Limb (tissue), 2 donors: ENCODE results near the gene GUCA2A.

ENCODE experiments used
- DNase-seq, 2 donors: peaks; one replicate each; pipeline ENCODE4 v3.0.0-alpha.2; 2016; ENCODE audit errors: extremely low spot score in 2 of 2

The GUCA2A gene

DNA sequence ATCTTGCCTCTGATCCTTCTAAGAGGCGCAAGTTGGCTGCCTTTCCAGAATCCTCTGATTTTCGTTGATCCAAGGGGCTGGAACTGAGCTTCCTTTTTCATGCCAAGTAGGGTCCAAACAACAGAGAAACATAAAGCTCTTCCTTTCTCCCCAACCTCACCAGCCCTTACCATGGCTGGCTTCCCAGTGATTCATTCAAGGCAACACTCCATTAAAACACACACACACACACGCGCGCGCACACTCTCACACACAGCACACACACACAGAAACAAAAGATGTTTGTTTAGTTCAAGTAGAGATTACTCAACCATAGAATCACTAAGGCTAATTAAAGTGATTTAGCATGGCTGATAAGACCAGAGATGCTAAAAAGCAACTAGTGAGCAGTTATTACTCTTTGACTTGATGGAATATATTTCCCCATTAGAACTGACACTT, 13.0 kb upstream of the GUCA2A start:
- DNase-seq = peak in 1 of 2 donors; percentile 39

DNA sequence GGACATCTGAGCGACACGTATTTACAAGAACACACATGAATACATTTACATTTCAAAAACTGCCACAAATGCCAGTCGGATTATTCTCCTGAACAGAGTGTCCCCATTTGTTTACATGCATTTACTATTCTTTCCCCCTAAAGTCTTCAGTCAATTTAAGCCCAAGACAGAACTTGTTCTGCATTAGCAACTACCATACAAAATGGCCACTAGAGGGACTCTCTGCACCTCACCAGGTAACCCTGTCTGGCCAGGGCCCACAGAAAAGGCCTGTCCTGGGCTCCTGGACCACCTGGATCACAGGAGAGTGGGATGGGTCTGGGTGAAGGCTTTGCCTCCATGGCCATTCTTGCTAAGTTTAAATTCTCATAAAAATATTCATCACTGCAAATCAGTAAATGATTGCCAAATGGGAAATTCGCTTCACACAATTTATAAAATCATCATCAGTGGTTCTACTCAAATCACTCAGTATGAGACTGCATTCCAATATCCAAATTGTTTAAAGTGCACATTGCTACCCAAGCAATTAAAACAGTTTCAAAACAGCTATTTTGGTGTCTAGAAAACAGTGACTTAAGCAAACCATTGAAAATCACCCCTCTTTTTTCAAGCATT, 12.5 kb upstream of the GUCA2A start:
- DNase-seq = no peak

DNA sequence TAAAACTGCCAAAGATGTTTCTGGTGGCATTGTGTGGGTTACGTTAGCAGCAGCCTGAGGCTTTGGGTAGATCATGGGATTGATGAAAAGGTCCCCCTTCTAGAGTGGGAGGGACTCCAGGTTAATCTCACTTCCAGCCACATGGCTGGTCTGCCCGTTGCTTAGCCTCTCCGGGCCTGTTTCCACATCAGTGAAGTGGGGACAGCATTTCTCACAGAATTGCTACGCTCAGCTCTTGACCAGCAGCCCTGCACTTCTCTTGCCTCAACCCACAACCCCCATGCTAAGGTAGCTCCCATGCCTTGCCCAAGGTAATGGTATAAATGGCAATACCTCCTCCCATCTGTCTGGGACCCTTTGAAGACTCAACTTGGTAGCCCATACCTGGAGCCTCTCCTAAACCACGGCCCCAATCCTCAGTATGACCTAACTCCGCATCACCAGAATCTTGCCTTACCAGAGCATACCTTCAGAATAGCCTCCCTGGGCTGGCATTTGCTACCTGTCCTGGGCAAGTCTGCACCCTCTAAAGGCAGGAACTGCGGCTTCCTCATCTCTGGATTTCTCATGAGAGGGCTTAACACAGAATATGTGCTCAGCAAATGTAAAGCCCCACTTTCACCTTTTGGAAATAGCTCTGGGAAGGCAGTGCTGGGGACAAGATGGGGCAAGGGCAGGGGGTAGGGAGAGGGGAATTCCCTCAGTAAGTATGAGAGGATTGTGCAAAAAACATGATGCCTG, 10.9 kb upstream of the GUCA2A start:
- DNase-seq = no peak

DNA sequence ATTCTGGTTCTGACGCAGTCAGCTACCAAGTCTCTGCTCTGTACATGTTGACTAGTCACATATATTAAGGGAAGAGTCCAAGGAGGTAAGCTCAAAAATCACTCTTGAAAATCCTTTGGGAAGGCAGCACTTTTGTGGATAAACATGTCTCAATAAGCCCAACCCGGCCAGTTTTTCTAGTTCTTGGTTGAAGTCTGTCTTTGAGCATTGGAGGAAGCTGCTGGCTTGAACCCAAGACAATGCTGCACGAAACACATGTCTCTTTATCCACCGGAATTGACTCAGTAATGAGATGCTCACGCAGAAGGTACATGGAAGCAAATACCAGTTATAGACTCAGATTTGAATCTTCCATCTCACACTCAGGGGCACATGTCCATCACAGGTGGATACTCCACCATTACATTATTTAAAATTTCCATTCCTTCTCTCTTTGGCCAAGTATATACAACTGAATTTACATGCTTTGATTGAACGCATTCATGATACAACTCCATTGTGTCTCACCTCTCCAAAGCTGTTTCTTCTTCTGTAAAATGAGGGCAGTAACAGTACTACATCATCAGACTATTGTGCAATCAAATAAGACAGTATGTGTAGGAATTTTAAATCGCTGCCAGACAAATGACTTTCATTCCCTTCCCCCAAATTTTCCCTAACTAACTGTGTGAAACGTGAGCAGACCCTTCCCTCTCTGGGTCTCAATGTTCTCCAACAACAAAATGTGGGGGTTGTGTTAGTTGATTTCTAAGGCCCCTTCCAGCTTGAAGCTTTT, 9.6 kb upstream of the GUCA2A start:
- DNase-seq = peak in 1 of 2 donors; percentile 15

DNA sequence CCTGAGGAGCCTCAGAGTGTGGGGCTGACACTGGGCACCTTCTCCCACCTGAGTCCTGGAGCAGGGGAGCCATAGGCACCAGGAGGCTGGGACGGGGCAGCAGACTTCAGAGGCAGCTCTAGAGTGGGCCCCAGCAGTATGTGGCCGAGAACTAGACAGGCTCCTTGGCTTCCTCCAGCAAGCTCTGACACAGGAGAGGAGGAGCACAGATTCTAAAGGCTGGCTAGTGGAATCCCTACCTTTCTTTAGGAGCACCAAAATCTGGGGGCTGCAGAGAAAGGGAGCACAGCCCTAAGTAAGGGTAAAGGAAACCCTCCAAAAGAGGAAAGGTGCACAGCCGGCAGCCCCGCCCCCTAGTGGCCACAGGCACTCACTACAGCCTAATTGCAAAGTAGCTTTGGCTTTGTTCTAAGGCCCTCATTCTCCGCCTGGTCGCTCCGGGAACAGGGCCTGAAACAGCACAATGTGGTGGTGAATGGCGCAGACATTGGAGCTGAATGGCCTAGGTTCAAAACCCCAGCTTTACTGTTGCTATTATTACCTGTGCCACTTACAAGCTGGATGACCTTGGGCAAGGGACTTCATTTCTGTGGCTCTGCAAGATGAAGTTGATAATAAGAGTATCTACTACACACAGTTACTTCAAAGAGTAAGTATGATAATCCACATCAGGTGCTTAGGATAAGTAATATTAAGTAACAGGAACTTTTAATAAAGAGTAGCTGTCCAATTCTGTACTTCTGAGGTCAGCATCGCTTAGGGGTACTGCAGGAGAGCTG, 8.8 kb upstream of the GUCA2A start:
- DNase-seq = peak; percentile 52 to 82

DNA sequence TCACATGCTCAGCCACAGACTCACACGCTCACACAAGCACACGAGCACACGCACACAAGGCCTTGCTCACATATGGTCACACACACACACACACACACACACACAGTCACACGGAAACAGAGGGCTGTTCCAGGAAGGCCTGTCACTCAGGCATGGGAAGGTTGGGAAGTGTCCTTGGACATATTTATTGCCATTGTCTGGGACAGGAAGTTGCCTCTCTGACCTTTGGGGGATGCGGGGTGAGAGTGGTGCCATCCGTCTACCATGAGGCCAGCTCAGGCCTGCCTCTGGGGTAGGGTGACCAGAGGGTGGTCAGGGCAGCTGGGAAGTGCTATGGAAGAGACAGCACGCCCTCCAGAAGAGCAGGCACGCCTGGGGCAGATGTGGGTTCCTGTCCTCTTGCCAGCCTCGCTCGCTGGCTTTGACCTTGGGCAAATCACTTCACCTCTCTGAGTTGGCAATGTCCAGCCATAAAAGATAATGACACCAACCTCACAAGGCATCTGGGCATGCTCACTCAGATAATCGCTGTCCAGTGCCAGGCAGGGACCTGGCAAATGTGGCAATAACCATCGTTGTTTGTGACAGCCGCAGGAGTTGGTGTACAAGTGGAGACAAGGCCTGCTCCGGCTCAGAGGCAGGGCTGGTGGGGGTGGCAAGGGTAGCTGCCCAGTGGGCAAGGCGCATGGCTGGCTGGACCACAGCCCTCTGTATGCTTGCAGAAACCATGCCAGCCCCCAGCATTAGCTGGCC, 8.0 kb upstream of the GUCA2A start:
- DNase-seq = no peak

DNA sequence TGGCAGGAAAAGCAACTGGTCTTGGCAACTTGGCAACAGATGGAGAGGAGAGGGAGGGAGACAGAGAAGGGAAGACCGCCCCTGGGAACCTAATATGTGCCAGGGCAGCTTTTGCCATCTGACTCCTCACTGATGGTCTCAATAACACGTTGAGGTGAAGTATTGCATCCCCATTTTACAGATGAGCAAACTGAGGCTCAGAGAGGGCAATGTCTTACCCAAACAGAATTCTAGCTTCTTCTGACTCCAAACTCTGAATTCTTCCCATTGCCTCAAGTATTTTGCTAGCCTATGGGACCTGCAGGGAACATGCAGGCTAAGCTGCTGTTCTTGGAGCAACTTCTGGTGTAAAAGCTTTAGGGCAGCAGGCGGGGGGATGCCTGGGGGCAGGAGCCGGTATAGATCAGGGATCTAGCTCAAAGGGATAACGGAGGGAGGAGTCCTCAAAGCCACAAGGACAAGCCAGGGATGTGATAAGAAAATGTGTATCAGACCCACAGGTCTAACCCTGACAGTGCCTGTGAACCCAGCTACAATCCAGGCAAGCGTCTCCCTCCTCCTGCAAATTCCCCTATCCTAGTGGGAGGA, 7.2 kb upstream of the GUCA2A start:
- no peak for DNase-seq

DNA sequence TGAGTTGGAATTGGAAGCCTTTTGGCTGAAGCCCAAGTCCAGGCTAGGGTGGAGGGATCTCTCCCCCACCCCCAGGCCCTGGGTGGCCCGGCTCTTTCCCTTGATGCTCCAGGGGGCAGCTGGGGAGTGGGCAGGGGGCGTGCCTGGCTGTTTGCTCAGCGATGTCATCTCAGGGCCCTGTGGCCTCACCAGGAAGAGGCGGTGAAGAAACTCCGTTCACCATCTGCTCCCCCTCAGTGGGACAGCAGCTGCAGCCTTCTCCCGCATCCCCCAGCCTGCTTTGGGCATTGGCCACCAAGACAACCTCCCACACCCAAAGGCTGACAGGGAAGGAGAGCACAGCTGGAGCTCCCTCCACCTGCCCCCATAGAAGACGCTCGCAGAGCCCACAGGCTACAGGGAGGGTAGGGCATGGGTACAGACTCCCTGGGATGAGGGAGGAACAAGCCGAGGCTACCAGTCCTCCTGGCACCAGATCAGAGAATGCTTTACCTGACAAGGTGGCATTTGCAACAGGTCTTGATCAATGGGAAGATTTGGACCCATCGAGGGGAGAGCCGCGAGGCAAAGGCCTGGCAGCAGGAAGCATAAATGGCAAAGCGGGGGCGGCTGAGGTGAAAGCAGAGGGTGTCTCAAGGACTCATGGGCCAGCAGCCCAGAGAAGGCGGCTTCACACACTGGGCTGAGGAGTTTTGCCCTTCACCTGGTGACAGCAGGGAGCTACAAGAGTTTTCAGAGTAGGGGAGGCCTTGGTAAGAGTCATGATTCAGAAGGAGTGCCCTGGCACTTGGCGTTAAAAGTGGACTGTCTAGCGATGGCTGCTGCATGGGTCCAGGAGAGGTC, 6.5 kb upstream of the GUCA2A start:
- peak in 1 of 2 donors; percentile 7 for DNase-seq

DNA sequence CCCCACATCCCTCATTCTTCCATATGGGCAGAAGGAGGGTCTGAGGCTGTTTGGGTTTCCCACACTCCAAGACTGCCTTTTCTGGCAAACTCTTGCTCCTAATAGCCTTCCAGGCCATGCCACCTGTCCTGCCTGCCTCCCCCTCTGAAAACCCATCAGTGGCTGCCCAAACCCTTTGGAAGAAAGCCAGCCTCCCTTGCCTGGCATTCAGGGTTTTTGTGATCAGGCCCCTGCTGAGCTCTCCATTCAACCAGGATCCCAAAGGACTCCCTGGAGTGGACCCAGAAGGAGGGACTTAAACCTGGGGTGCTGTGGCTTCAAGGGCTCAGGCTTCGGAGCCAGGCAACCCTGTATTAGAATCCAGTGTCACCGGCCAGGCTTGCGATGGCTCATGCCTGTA, 4.2 kb upstream of the GUCA2A start:
- DNase-seq = no peak

DNA sequence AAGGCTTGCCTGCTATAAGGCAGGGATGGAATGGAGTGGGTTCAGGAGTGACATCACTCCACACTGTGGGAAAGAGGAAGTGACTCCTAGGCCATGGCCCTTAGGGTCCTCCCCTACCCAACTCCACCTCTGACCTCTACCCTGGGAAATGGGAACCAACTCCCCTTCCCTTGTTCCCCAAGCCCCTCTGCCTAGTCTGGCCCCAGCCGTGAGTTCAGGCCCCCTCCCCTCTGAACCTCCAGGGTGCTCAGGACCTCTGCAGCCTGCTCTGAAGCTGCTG, 3.8 kb upstream of the GUCA2A start:
- DNase-seq = no peak

DNA sequence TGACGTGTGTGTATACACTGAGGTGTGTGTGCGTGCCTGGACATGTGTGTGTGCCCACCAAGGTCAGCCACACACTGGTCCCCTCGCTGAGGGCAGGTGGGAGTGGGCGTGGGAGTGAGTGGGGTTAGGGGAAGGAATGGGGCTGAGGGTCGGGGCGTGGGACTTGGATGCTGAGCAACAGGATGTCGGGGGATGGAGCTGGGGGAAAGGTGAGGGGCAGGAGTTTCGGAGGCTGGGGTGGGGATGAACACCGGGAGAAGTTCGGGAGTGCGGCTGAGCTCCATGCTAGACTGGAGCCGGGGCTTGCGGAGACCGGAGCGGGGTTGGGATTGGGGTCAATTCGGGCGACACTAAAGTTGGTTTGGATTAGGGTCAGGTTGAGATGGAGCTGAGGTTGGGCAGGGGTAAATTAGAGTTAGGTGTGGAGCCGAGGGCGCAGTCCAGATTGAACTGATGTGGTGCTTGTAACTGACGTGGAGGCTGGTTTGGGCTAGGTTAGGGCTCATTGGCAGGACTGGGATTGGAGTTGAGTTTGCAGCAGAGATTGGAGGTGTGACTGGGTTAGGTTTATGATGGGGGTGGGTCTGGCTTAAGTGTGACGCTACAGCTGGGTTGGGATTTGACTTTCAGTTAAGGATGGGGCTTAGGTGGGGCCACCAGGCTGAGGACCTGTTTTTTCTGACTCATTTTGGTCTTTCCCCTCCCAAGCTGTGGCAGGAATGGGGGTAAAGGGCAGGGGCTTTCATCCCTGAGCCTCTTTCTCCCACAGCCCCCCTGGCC, 3.3 kb upstream of the GUCA2A start:
- no peak for DNase-seq

DNA sequence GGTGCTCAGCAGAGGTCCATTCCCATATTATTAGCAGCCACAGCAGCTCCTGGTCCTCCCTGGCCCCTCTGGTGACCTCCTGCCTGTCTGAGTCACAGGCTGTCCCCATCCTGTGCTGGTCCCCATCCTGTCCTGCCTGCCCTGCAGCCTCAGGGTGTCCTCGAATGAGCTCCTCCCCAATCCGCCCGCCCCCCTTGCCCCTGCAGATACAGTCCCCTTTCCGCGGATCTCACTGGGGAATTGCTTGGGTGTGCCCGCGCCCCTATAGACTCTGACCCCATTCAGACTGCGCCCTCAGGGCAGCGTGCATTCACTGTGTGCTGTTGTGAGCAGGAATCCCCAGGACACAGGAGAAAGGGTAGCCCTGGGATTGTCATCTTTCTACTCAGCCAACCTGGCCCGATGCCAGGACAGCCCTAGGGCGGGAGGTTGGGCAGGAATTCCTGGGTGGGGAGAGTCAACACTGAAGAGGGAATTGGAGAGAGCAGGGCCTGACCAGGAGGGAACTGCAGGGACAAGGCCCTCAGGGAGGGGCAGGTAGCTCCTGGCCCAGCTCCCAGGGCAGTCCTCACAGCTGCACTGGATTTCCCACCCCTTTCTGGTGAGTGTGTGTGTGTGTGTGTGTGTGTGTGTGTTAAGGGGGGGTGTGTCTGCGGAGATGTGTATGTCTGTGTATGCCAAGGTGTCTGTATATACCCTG, 1.1 kb upstream of the GUCA2A start:
- peak in 1 of 2 donors; percentile 74 for DNase-seq

DNA sequence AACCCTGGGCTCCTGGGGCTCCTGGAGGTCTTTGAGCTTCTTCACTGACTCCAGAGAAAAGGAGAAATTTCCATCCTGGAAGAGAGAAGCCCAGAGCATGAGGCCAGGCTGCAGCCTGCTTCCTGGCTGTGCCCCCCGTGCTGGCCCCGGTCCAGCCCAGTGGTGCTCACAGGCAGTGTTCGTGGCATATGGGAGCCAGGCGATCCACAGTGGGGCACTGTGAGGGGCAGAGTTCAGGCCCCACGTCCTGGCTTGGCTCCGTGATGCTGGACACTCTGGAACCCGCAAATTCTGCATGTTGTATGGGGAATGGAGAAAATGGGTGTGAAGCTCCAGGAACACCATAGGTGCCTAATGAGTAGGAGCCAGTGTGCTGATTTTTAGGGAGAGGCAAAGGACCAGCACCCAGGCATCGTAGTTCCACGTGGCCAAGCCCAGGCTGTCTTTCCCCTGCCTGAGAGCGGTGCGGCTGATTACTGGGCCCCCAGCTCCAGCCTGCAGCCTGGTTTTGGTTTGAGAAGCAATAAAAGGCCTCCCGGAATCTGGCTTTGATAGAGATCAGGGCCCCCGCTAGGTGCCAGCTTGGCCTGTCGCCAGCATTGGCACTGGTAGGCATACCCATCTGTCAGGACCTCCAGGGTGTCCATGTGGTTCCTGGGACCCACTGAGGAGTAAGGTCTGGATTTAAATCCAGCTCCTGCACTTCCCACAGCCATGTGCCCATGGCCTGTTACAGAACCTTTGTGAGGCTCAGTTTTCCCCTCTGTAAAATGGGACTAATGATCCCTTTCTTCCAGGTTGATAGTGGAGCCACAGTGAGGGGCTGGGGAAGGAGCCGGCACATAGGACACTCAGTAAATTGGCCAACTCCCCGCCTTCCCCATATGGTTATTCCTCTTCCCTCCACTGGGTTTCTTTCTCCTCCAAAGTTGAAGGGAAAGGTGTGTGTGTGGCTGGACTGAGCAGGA, 725 bp downstream of the GUCA2A start:
- DNase-seq = no peak

DNA sequence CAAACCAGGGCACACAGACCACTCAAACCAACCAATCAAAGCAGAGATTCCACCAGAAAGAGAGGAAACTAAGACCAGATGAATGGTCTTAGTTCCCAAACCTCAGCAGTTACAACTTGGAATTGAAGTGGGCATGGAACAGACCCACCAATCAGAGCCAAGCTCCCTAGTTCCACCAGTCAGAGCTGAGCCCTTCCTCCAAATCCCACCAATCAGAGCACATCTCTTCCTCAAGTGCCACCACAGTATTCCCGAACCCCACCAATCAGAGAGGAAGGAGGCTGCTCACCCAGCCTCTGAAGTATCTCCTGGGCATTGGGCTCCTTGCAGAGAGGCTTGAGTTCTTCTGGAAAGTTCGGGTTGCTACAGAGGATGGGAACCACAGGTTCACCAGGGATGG, 1.4 kb downstream of the GUCA2A start:
- DNase-seq = no peak

DNA sequence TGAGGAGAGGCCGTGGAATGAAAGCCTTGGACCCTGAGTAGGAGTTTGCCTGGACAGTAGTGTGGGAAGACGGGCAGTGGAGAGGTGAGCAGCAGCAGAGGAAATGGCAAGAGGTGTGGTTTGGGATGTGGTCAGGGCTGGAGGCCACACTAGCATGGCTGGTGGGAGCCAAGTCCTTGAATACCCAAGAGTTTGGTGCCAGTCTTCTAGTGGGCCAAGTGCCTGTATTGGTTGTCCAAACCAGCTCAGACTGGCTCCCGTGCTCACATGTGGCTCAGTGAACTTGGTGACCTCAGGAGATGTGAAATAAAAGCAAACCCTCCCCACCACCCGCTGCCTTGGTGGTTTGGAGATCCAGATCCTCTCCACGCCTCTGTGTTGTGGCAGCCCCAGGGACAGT, 2.4 kb downstream of the GUCA2A start:
- no peak for DNase-seq

DNA sequence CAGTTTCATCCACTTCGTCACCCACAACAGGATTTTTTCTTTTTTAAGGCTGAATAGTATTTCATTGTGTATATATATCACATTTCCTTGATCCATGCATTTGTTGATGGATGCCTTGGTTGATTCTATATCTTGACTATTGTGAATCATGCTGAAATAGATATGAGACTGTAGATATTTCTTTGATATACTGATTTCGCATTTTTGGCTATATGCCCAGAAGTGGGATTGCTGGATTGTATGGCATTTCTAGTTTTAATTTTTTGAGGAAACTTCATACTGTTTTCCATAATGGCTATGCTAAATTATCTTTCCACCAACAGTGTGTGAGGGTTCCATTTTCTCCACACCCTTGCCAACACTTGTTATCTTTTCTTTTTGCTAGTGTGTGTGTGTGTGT, 6.4 kb downstream of the GUCA2A start:
- DNase-seq = no peak

DNA sequence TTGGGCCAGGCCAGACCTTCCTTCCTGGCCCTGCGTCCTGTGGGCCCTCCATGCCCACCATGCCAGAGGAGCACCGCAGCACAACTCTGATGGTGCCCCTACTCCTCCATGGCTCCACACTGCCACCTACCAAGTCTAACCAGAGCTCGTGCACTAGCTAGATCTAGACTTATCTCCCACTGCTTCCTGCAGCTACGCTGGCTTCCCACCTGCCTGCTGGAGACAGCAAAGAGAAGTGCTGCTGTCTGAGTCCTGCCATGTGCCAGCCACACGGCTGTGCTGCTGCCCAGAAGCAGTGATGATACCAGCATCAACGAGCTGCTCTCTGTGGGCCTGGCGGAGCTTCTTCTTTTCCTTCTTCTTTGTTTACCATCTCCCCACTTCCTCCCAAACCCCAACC, 6.9 kb downstream of the GUCA2A start:
- no peak for DNase-seq
